ENCODE data around the gene PDE7B. TPM values are rescaled to one million over a fixed set of nuclear protein-coding genes. Genes with fewer than 3 reads are reported as not detected.
"Not testable (repeated sequence)": the region's sequence is repeated elsewhere in the genome, so short reads cannot be mapped to it uniquely, and the experiment has no call there.

The PDE7B gene
- total RNA-seq, 1 donor from 2014 or later: 58.5 TPM

DNA sequence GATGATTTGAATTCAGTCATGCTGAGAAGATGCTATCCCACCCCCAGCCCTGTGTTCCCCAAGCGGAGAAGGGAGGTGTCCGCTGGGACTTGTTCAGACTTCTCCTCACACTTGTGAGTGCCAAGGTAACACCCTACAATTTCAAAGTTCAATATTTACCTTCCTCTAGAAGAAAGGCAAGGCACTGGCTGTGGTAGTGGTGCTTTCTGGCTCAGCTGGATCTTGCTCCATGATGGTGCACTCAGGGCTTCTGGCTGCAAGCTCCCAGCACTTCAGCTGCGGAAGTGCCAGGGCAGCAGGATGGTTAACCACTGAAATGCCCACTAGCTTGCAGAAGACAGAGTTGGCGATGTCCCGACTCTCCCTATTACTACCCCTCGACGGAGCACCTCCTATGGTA lies 263.2 kb downstream of the PDE7B start:
- DNase-seq: no peak

DNA sequence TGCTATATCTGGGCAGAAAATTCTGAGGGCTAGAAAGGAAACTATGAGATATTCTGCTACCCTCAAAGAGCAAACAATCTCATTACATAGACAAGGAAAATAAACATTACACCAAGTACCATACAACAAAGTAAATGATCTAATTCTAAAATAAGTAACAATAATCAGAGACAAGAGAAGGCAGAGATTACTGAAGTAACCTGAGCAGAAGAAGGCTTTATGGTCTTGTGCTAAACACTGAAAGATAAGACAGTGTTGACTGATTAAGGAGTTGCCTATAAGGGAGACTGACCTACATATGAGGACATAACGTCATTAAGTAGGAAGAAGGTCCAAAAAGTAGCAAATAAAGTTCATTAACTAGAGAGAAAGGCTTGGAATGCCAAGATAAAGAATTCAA lies 264.4 kb downstream of the PDE7B start:
- no peak for DNase-seq

DNA sequence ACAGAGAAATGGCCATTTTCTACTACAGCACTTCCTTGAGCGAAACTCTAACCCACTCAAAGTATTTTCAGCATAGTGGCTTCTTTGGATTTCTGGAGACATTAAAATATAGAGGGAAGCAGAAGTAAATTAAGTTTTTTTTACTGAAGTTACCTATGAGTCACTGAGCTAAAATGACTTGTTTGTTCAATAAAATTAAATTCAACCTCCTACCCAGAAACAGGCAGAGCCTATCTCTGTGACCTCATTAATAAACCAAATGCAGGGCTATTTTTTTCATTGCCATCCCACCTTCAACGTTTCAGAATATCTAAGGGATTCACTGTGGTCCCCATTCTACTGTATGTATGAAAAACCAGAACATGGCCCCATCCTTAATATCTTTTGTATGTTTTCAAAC lies 265.6 kb downstream of the PDE7B start:
- no peak for DNase-seq

GRCh38 chr6:136118787-136119186 lies 267.3 kb downstream of the PDE7B start:
- no peak for DNase-seq

DNA sequence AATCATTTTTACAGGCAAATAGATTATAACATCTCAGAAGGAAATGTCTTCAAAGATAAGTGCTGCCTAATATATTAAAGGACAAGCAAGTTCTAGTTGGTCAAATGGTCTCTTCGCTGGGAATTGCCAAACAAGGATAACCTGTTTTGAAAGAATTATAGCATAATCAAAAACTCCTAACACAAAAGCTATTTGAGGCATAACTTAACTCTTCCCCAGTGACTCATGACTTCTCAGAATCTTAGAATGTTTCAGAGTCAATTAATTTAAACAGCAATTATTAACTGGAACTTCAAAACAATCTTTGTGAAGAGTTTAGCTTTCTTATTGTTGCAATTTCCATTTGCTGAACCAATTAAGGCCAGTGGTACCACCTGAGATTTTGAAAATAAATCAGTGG lies 272.0 kb downstream of the PDE7B start:
- peak; percentile 35 for DNase-seq

- no peak for DNase-seq
These were observed 274.1 kb downstream of the PDE7B start for GRCh38 chr6:136125585-136125984.

- peak; percentile 14 for DNase-seq
These were observed 276.4 kb downstream of the PDE7B start for GRCh38 chr6:136127873-136128272.

DNA sequence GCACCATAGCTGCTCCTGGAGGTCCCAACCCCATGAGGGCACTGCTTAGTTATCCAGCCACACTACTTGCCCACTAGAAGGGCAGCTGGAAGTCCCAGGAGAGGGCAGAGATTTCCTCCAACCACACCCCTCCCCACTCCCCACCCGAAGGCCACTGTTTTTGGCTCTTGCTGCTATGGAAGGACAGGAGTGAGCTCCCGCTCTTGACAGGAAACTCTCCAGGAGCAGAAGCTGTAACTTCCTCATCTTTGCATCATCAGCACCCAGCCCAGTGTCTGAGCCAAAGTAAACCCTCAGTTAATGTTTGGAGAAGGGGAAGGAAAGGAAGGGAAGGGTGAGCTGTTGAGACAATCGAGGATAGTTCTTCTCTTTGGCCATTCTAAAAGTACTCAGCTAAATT lies 277.9 kb downstream of the PDE7B start:
- no peak for DNase-seq

- DNase-seq: no peak
These were observed 282.8 kb downstream of the PDE7B start for GRCh38 chr6:136134268-136134667.

DNA sequence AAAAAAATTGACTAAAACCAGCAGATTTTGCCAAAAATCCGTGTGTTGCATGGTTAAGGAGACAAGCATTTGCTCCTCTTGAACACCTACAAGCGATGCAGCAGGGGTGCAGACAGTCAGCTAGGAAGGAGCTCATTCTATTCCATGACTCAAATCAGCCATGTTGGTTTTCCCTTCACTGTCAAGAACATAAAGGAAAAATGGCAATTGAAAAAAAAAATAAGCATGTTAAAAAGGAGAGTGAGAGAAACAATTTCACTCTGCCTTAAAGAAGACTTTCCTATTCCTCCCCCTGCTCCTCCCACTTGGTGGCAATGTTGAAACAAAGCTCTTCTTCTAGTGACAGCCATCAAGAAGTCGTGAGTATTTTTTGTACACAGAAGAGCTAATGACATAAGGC lies 283.2 kb downstream of the PDE7B start:
- no peak for DNase-seq

DNA sequence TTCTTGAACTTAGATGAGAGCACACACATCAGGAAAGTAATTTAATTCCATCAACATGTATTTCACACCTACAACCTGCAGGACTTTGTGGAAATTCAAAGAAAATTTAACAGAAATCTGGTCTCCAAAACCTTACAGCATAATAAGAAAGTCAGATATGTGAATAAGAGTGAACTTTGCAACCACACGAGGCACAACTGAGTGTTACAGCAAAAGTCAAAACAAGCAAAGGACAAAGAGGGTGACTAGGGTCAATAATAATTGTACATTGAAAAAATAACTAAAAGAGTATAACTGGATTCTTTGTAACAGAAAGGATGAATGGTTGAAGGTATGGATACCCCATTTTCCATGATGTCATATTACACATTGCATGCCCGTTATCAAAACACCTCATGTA lies 284.8 kb downstream of the PDE7B start:
- DNase-seq: no peak

- DNase-seq: no peak
These were observed 285.6 kb downstream of the PDE7B start for GRCh38 chr6:136137008-136137692.

- DNase-seq: no peak
These were observed 286.4 kb downstream of the PDE7B start for GRCh38 chr6:136137739-136138402.

- DNase-seq: not testable (repeated sequence)
These were observed 287.6 kb downstream of the PDE7B start for GRCh38 chr6:136139111-136139510.

GRCh38 chr6:136144251-136145023 lies 292.9 kb downstream of the PDE7B start:
- no peak for DNase-seq

- DNase-seq: peak; percentile 31
These were observed 294.6 kb downstream of the PDE7B start for GRCh38 chr6:136146130-136146529.

GRCh38 chr6:136147342-136147741 lies 295.8 kb downstream of the PDE7B start:
- no peak for DNase-seq

GRCh38 chr6:136148051-136148450 lies 296.6 kb downstream of the PDE7B start:
- DNase-seq: no peak

DNA sequence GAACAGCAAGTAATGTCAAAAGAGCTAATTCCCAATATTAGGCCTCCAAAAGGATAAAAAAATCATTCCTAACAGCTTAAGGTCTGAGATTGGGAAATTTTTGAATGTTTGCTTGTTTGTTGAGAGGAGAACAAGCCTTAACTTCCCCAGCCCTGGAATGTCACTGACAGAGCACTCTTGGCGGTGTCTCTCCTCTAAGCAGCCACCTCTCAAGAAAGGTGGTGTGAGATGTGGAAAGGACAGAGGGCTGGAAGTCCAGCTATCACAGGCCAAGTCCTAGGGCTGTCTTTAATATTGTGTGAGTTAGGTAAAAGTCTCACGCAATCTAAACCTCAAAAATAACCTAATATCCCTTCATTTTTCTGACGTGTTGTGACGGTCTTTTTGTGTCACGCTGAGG lies 297.0 kb downstream of the PDE7B start:
- no peak for DNase-seq

- DNase-seq: no peak
These were observed 297.8 kb downstream of the PDE7B start for GRCh38 chr6:136149311-136149710.

- DNase-seq: peak; percentile 67
These were observed 299.5 kb downstream of the PDE7B start for GRCh38 chr6:136150961-136151360.

- DNase-seq: no peak
These were observed 302.3 kb downstream of the PDE7B start for GRCh38 chr6:136153707-136154375.

DNA sequence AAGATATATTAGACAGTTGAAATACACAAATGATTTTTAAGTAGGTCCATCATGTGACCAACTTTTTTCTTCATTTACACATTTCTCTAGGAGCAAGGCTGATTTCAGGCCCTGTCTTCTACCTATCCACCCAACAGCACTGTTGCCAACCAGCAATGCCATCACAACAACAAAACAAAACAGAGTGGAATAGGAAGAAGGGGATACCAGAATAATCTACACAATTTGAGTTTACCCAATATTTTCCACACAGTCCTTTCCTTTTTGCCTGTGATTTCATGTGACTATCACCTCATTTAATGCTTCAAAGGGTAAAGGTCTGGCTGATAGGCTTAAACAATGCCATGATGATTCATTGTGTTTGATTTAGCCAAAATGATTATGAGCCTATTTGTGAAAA lies 303.7 kb downstream of the PDE7B start:
- DNase-seq: peak; percentile 28

All from dermis blood vessel endothelial cell (primary cell).